ENCODE results near the gene CFAP97D2. TPM values are rescaled to one million over a fixed set of nuclear protein-coding genes. Genes with fewer than 3 reads are reported as not detected.
"Not testable (repeated sequence)": the region's sequence is repeated elsewhere in the genome, so short reads cannot be mapped to it uniquely, and the experiment has no call there.

Gene CFAP97D2
- total and polyA plus RNA-seq, 2 experiments from 2014 or later: not detected

- H3K9me3 ChIP-seq (ENCODE audit: low read depth): no peaks in the 10 kb centered on the region
- H3K36me3 ChIP-seq: peaks cover 82% of the 10 kb centered on the region
- H3K27me3 ChIP-seq: no peaks in the 10 kb centered on the region
- DNase-seq (ENCODE audit: low read depth in 1 of 2, low spot score in 1 of 2): no peak
- TF ChIP-seq CTCF (IDR thresholded peaks at IDR 0.05; ENCODE audit: low read depth, low read length): no peak
- no peaks in the 10 kb centered on the region for H3K4me1 ChIP-seq (ENCODE audit: low read depth)
- H3K4me3 ChIP-seq: no peak overlapping the region
- no peak overlapping the region for H3K27ac ChIP-seq
Observed at GRCh38 chr13:114248011-114248410, 69.0 kb downstream of the CFAP97D2 start.

GRCh38 chr13:114249077-114249476, 70.0 kb downstream of the CFAP97D2 start:
- Histone ChIP-seq H3K4me3 (no peak overlapping the region), H3K36me3 (peaks cover 79% of the 10 kb centered on the region), H3K27me3 (no peaks in the 10 kb centered on the region), H3K27ac (no peak overlapping the region), H3K9me3 (ENCODE audit: low read depth) (no peaks in the 10 kb centered on the region), H3K4me1 (ENCODE audit: low read depth) (no peaks in the 10 kb centered on the region)
- DNase-seq (ENCODE audit: low read depth in 1 of 2, low spot score in 1 of 2): no peak
- no peak for TF ChIP-seq CTCF (IDR thresholded peaks at IDR 0.05; ENCODE audit: low read depth, low read length)

GRCh38 chr13:114251639-114252440, 72.8 kb downstream of the CFAP97D2 start:
- not testable (repeated sequence) for DNase-seq (ENCODE audit: low read depth in 1 of 2, low spot score in 1 of 2); H3K9me3 ChIP-seq (ENCODE audit: low read depth); H3K27me3 ChIP-seq; H3K4me1 ChIP-seq (ENCODE audit: low read depth); H3K4me3 ChIP-seq; H3K27ac ChIP-seq
- peaks cover 67% of the 10 kb centered on the region for H3K36me3 ChIP-seq

- Histone ChIP-seq H3K4me3 (no peak overlapping the region), H3K27me3 (no peaks in the 10 kb centered on the region), H3K9me3 (ENCODE audit: low read depth) (no peaks in the 10 kb centered on the region), H3K27ac (no peak overlapping the region), H3K4me1 (ENCODE audit: low read depth) (peaks cover 8% of the 10 kb centered on the region), H3K36me3 (peaks cover 61% of the 10 kb centered on the region)
- TF ChIP-seq CTCF (IDR thresholded peaks at IDR 0.05; ENCODE audit: low read depth, low read length): no peak
- DNase-seq (ENCODE audit: low read depth in 1 of 2, low spot score in 1 of 2): no peak
Observed at GRCh38 chr13:114256547-114256946, 77.5 kb downstream of the CFAP97D2 start.

GRCh38 chr13:114257014-114257413, 78.0 kb downstream of the CFAP97D2 start:
- no peak for DNase-seq (ENCODE audit: low read depth in 1 of 2, low spot score in 1 of 2)
- Histone ChIP-seq H3K27ac (no peak overlapping the region), H3K36me3 (peaks cover 61% of the 10 kb centered on the region), H3K27me3 (no peaks in the 10 kb centered on the region), H3K4me3 (no peak overlapping the region), H3K9me3 (ENCODE audit: low read depth) (no peaks in the 10 kb centered on the region), H3K4me1 (ENCODE audit: low read depth) (peaks cover 13% of the 10 kb centered on the region)
- TF ChIP-seq CTCF (IDR thresholded peaks at IDR 0.05; ENCODE audit: low read depth, low read length): no peak

GRCh38 chr13:114258589-114258988, 79.5 kb downstream of the CFAP97D2 start:
- no peak overlapping the region for H3K27ac ChIP-seq
- H3K4me3 ChIP-seq: no peak overlapping the region
- peaks cover 17% of the 10 kb centered on the region for H3K4me1 ChIP-seq (ENCODE audit: low read depth)
- H3K27me3 ChIP-seq: no peaks in the 10 kb centered on the region
- no peak for DNase-seq (ENCODE audit: low read depth in 1 of 2, low spot score in 1 of 2)
- no peak for TF ChIP-seq CTCF (IDR thresholded peaks at IDR 0.05; ENCODE audit: low read depth, low read length)
- H3K9me3 ChIP-seq (ENCODE audit: low read depth): no peaks in the 10 kb centered on the region
- peaks cover 68% of the 10 kb centered on the region for H3K36me3 ChIP-seq
